NCI-H2171 (cell line): Measurements from ENCODE around the gene PAPPA.

Experiments
- DNase-seq: peaks from one replicate; lab custom pipeline; 2025; lab: John Stamatoyannopoulos, UW

Gene PAPPA

DNA sequence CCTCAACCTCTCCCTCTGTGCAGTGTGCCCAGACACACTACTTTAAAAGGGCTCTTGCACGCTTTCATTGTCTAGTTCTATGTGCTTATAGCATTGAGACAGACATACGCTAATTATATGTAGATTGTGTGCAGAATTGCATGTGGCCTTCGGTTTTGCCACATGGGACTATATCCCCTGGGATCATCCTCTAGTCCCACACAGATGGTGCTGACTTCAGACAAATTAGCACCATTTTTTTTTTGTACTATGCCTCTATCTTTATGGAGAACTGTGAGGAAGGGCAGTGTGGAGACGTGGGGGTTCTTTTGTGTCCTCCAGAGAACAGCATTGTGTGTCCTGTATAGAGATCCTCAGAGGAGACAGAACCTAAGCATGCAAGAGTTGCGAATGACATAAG lies 29.3 kb downstream of the PAPPA start:
- DNase-seq = peak; percentile 83

DNA sequence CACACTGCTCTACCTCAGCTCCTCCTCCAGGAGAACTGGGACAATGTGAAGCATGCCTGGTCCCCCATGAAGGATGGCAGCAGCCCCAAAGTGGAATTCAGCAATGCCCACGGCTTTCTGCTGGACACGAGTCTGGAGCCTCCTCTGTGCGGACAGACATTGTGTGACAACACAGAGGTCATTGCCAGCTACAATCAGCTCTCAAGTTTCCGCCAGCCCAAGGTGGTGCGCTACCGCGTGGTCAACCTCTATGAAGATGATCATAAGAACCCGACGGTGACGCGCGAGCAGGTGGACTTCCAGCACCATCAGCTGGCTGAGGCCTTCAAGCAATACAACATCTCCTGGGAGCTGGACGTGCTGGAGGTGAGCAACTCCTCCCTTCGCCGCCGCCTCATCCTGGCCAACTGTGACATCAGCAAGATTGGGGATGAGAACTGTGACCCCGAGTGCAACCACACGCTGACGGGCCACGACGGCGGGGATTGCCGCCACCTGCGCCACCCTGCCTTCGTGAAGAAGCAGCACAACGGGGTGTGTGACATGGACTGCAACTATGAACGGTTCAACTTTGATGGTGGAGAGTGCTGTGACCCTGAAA lies 34.1 kb downstream of the PAPPA start:
- DNase-seq = no peak

GRCh38 chr9:116189683-116190082 lies 36.1 kb downstream of the PAPPA start:
- no peak for DNase-seq

- DNase-seq = no peak
Observed at GRCh38 chr9:116190637-116191396, 37.2 kb downstream of the PAPPA start.

GRCh38 chr9:116191576-116192415 lies 38.2 kb downstream of the PAPPA start:
- DNase-seq = no peak

DNA sequence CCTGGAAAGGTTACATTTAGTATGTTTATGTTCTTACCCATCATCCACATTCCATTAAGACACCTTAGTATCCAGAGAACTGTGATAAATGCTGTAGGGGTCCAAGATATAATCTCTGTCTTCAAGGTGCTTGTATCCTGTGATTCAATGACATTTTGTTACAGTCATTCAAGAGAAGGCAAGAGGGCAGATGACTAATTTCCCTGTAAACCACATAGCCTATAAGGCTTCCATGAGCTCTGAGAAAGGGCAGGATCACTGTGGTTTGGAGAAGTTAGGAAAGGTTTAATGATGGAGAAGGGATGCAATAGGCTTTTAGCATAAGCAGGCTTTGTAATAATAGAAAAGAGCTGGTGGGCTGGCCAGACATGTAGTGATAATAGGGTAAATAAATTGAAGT lies 40.0 kb downstream of the PAPPA start:
- DNase-seq = no peak

DNA sequence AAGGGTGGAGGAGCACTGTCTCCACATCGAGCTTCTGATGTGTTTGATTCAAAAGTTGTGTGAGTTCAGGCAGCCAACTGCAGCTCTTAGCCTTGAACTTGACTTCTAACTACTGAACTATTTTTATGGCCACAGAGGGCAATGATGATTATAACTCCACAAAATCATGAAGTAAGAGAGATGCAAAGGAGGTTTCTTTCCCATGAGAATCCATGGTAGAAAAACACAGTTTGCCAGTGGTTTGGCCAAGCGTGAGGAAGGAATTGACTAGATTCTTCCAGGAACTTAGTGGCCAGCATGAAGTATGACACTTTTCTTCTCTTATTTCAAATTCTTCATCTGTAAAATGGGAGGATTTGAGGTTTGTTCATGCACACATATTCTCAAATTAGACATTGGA lies 43.2 kb downstream of the PAPPA start:
- DNase-seq = no peak

DNA sequence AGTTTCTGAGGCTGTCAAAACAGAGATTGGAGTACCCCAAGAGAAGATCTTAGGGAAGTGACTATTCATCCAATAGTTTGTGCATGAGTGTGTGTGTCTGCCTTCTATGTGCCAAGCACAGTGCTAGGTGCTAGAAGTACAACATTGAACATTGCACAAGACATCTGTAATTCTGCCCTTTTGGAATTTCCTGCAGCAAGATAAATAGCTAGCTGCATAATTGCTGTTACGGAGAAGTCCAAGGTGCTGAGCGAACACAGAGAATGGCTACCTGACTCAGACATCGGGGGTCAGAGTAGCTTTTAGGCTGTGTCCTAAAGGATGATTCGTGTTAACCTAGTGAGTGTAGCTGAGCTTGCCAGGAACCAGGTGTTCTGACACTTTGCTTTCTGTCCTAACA lies 44.8 kb downstream of the PAPPA start:
- no peak for DNase-seq

DNA sequence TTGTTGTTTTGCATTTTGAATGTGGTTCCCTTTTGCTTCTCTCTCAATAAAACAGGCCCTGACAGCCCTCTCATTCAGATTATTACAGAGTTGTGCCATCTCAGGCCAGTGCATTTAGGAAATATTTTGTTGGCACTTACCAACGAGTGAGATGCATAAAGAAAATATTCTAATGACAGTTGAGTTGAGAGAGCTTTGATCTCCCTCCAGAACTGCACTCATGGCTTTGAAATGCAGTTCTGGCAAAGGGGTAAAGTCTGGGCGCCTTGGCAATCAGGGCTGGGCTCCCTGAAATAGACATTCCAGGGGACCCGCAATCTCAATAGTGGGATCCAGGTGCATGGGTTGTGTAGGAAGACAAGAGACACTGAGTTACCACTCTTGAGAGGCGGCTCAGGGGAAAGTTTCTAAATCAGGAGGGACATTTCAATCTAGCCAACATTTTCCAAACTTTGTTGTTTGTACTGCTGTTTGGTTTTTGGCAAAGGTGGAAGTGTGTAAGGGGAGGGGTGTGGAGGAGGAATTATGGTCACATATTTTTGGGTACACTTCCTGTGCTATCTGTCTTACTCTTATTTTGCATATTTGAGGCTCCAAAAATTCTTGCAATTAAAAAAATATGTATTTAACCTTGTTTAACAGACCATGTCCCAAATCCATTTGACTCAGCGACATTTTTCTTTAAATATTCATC lies 48.8 kb downstream of the PAPPA start:
- DNase-seq = no peak

DNA sequence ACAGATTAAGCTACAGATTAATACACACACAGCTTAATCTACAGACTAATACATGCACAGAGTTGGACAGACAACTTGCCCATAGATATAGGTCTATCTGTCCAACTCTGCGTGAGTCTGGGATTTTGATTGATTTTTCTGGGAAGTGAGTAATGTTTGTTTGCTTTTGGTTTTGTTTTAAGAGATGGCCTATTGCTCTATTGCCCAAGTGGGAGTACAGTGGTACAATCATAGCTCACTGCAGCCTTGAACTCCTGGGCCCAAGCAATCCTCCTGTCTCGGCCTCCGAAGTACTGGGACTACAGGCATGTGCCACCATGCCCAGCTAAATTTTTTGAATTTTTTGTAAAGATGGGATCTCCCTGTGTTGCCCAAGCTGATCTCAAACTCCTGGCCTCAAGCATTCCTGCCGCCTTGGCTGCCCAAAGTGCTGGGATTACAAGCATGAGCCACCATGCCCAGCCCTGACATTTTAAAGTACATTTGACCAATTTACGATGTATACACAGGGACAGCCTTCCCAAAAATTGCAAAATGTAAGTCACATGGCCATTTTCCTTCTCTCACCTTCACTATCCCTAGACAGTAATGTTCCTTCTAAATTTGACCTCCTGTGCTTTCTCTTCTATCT lies 50.8 kb downstream of the PAPPA start:
- DNase-seq = no peak

- DNase-seq = no peak
Observed at GRCh38 chr9:116207371-116208111, 54.0 kb downstream of the PAPPA start.

DNA sequence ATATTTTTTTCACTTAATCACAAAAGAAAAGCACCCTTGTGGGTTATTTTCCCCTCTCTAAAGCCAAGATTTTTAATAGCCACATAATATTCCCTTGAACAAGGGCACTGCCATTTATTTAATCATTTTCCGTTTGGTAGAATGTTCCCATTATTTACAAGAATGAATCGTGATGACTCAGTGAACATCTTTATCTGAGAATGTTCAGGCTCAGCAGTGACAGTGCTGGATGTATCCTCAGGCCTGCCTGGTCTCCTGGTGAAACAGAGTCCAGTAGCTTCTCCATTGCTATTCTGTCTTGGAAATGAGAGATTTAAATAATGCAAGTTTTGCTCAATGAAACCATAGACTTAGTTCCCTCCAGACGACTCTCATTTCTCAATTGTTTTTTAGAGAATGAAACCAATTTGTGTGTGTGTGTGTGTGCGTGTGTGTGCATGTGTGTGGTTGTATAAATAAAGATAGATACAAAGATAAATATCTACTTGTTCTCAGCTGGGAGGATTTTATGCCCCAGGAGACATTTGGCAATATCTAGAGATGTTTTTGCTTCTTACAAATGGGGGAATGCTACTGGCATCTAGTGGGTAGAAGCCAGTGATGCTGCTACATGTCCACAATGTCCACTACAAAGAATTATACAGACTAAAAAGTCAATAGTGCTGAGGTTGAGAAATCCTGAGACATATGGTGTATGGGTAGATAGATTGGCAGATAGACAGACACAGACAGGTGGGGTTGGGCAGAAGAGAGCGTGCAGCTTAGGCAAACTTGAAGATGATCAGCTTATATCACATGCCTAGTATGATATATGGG lies 55.0 kb downstream of the PAPPA start:
- no peak for DNase-seq

- no peak for DNase-seq
Observed at GRCh38 chr9:116209414-116210116, 56.0 kb downstream of the PAPPA start.

DNA sequence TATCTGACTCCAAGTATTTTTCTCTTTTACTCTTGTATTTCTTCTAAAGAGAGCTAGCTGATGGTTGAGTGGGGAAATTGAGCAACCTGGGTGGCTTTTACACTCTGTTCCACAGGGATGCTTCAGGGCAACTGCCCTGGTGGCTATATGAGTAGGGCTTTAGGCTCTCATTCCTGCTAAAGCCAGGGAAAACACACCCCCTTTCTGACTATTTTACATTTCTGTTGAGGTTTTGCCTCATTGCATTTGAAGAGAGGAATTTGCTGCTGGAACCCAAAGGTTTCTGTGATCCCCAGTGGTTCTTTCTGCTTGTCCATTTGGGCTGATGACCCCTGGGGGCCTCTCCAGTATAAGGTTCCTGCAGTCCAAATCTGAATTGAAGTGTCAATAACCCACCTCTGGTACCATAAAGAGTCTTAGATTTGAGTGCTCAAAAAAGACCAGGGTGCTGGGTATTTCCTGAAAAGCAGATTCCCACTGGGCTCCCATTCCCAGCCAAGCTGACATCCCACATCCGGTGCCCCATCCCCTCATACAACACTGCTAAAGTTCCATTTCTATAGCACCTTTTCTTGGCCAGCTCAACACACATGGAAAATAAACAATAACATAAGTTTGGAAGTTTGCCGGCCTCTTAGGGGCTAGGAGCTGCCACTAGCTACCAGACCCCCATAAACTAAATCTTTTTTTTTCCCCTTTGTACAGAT lies 59.5 kb downstream of the PAPPA start:
- no peak for DNase-seq

DNA sequence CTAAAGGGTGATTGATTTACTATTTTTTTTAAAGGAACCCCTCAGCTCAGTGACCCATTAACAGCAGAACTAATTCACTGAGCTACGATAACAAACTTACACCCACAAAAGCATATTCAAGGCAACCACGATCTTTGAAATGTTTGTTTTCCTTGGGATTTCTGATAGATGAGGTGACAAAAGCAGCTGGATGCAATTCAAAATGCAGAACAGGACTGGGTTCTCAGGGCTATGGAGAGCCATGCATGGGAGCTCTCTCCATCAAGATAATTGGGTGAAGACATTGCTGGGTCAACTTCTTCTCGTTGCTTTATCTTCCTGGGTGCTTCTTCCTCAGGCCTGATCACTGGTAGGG lies 60.1 kb downstream of the PAPPA start:
- no peak for DNase-seq

- DNase-seq = no peak
Observed at GRCh38 chr9:116218399-116218798, 64.8 kb downstream of the PAPPA start.

- peak; percentile 69 for DNase-seq
Observed at GRCh38 chr9:116219686-116220085, 66.1 kb downstream of the PAPPA start.

DNA sequence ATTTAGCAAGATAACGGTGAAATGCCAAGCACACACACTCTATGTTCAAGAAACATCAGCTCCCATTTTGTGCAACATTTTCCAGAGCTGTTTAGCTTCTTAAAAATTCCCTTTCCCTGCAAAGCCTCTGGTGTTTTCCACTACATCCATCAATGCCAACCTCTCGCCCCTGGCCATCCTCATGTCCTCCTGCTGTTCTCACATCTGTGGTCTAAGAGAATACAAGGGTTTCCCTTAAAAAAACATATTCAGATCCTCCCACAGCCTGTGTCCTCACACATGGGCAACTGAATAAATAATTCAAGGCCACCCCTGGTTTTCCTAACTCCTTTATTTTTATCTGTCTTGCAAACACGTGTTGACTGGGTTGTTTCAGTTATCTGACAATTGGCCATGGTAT lies 70.3 kb downstream of the PAPPA start:
- no peak for DNase-seq

- DNase-seq = no peak
Observed at GRCh38 chr9:116230051-116230632, 76.6 kb downstream of the PAPPA start.
